ENCODE measurements around the gene RADIL. TPM values are rescaled to one million over a fixed set of nuclear protein-coding genes. Genes with fewer than 3 reads are reported as not detected.

RADIL gene
- total and polyA plus RNA-seq, 8 donors = 1.2 to 21.6 (median 3.0) TPM; not detected in 1

GRCh38 chr7:4787541-4787940 lies 96.0 kb downstream of the RADIL start:
- peaks cover 88 to 100% (median 97%) of the 10 kb centered on the region in 4 donors for H3K36me3 ChIP-seq
- peaks cover 0 to 10% (median 6%) of the 10 kb centered on the region in 4 donors for H3K4me1 ChIP-seq
- TF ChIP-seq, protein P1, sequence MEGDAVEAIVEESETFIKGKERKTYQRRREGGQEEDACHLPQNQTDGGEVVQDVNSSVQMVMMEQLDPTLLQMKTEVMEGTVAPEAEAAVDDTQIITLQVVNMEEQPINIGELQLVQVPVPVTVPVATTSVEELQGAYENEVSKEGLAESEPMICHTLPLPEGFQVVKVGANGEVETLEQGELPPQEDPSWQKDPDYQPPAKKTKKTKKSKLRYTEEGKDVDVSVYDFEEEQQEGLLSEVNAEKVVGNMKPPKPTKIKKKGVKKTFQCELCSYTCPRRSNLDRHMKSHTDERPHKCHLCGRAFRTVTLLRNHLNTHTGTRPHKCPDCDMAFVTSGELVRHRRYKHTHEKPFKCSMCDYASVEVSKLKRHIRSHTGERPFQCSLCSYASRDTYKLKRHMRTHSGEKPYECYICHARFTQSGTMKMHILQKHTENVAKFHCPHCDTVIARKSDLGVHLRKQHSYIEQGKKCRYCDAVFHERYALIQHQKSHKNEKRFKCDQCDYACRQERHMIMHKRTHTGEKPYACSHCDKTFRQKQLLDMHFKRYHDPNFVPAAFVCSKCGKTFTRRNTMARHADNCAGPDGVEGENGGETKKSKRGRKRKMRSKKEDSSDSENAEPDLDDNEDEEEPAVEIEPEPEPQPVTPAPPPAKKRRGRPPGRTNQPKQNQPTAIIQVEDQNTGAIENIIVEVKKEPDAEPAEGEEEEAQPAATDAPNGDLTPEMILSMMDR (IDR thresholded peaks at IDR 0.05) = no peak
- TF ChIP-seq POLR2A (IDR thresholded peaks at IDR 0.05) = no peak
- TF ChIP-seq POLR2AphosphoS5 (IDR thresholded peaks at IDR 0.05) = no peak
- no peak for TF ChIP-seq EP300 (IDR thresholded peaks at IDR 0.05)
- H3K4me3 ChIP-seq = no peak overlapping the region
- intact Hi-C loops (cut with DNase I; ENCODE audit: low total_unique reads) = no loop called here
- H3K27ac ChIP-seq = no peak overlapping the region
- no peaks in the 10 kb centered on the region for H3K27me3 ChIP-seq
- no peaks in the 10 kb centered on the region for H3K9me3 ChIP-seq
- no peak for DNase-seq
- WGBS, 5 donors = 82 to 92% (median 89%) methylated on average over 15 to 17 of the region's 17 CpGs

DNA sequence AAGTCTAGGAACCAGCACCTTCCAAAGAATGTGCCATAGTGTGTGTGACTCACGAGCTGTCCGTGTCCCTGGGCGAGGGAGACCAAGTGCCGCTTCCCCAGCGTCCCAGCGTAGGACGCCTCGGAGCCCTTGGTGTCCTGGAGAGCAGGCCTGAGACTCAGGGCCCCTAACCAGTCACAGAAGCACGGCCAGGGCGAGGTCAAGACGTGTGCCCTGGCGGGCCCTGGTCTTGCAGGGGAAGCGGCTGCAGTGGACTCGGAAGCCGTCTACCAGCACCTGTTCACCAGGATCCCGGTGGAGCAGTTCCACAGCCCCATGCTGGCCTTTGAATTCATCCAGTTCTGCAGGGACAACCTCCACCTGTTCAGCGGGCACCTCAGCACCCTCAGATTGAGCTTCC lies 97.5 kb downstream of the RADIL start:
- Histone ChIP-seq H3K27me3 (no peaks in the 10 kb centered on the region), H3K36me3 (peaks cover 98 to 100% (median 100%) of the 10 kb centered on the region in 4 donors), H3K4me1 (no peaks in the 10 kb centered on the region), H3K9me3 (no peaks in the 10 kb centered on the region), H3K27ac (no peak overlapping the region), H3K4me3 (no peak overlapping the region)
- TF ChIP-seq POLR2AphosphoS5 (IDR thresholded peaks at IDR 0.05) (no peak), EP300 (IDR thresholded peaks at IDR 0.05) (no peak), POLR2A (IDR thresholded peaks at IDR 0.05) (no peak)
- TF ChIP-seq, protein P1 (IDR thresholded peaks at IDR 0.05) = no peak
- DNase-seq = no peak
- 91 to 97% (median 95%) methylated on average over 12 to 17 of the region's 17 CpGs for WGBS, 5 donors
- intact Hi-C loops (cut with DNase I; ENCODE audit: low total_unique reads) = no loop called here

- H3K4me3 ChIP-seq = no peak overlapping the region
- no peaks in the 10 kb centered on the region for H3K4me1 ChIP-seq
- intact Hi-C loops (cut with DNase I; ENCODE audit: low total_unique reads) = no loop called here
- no peaks in the 10 kb centered on the region for H3K27me3 ChIP-seq
- peaks cover 95 to 100% (median 100%) of the 10 kb centered on the region in 4 donors for H3K36me3 ChIP-seq
- TF ChIP-seq, protein P1 (IDR thresholded peaks at IDR 0.05) = no peak
- TF ChIP-seq POLR2AphosphoS5 (IDR thresholded peaks at IDR 0.05) (no peak), POLR2A (IDR thresholded peaks at IDR 0.05) (no peak), EP300 (IDR thresholded peaks at IDR 0.05) (no peak)
- no peak for DNase-seq
- H3K9me3 ChIP-seq = no peaks in the 10 kb centered on the region
- WGBS, 5 donors = 88 to 95% (median 91%) methylated on average over 11 to 20 of the region's 20 CpGs
- H3K27ac ChIP-seq = no peak overlapping the region
Observed at GRCh38 chr7:4785371-4785770, 98.1 kb downstream of the RADIL start.

DNA sequence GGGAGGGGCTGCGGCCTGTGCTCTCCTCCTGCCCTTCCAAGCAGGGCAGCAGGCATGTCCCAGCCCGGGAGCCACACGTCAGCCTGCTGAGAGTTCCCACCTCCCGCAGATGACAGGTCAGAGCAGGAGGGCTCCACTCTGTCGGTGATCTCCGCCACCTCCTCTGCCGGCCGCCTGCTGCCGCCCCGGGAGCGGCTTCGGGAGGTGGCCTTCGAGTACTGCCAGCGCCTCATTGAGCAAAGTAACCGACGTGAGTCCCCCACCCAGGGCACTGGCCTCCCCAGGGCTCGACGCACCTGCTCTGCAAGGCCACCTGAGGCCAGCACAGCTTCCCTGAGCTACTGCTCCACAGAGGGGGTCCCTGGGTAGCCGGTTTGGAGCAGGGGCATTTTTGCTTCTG lies 98.7 kb downstream of the RADIL start:
- intact Hi-C loops (cut with DNase I; ENCODE audit: low total_unique reads) = no loop called here
- Histone ChIP-seq H3K9me3 (no peaks in the 10 kb centered on the region), H3K27ac (no peak overlapping the region), H3K36me3 (peaks cover 89 to 100% (median 97%) of the 10 kb centered on the region in 4 donors), H3K4me1 (peaks cover 0 to 1% (median 0%) of the 10 kb centered on the region in 4 donors), H3K27me3 (no peaks in the 10 kb centered on the region), H3K4me3 (no peak overlapping the region)
- WGBS, 5 donors = 91 to 94% (median 93%) methylated on average over 7 to 19 of the region's 19 CpGs
- no peak for DNase-seq
- TF ChIP-seq POLR2AphosphoS5 (IDR thresholded peaks at IDR 0.05) (no peak), POLR2A (IDR thresholded peaks at IDR 0.05) (no peak), EP300 (IDR thresholded peaks at IDR 0.05) (no peak)
- TF ChIP-seq, protein P1 (IDR thresholded peaks at IDR 0.05) = no peak

Measured in stomach (tissue), 9 donors.